HL-60 (cell line): ENCODE data around the gene FHIT.

Source experiments
- DNase-seq, 2 experiments: peaks; one replicate each; pipeline ENCODE4 v3.0.0-alpha.2; 2010 to 2020; ENCODE audit warnings: low read depth in 1 of 2, low spot score in 1 of 2
- H3K27ac ChIP-seq: fragments of 250-450 bp; sonication (Bioruptor Pico); replicated peaks from 2 replicates; pipeline ENCODE4 v1.5.1; 2020; ENCODE audit warnings: mild to moderate bottlenecking, moderate library complexity
- H3K27me3 ChIP-seq: fragments of 250-450 bp; sonication (Bioruptor Pico); 2 replicates; pipeline ENCODE4 v1.5.1; 2021; ENCODE audit warnings: mild to moderate bottlenecking, moderate library complexity; ENCODE audit not compliant: insufficient read depth, poor library complexity, severe bottlenecking
- H3K4me3 ChIP-seq: replicated peaks from 2 replicates; pipeline ENCODE4 v1.5.1; 2011; ENCODE audit warnings: mild to moderate bottlenecking, control low read depth, low read length; ENCODE audit not compliant: insufficient read depth
- GABPA ChIP-seq: IDR thresholded peaks from 2 replicates; pipeline ENCODE4 v1.6.1; 2012; ENCODE audit warnings: low read depth
- POLR2AphosphoS5 ChIP-seq: IDR thresholded peaks from 2 replicates; pipeline ENCODE4 v1.6.1; 2012; ENCODE audit warnings: low read depth
- SPI1 ChIP-seq: IDR thresholded peaks from 2 replicates; pipeline ENCODE4 v1.6.1; 2012; ENCODE audit warnings: low read depth, mild to moderate bottlenecking, borderline replicate concordance
- TF ChIP-seq, protein P1 (sequence below): IDR thresholded peaks from one replicate; pipeline ENCODE4 v1.5.1; 2011; ENCODE audit warnings: low read length, control low read depth, inconsistent platforms; ENCODE audit not compliant: insufficient read depth
- TF ChIP-seq, protein P2 (sequence below): IDR thresholded peaks from 2 replicates; pipeline ENCODE4 v1.6.1; 2012; ENCODE audit warnings: low read depth; ENCODE audit not compliant: insufficient replicate concordance

The FHIT gene

DNA sequence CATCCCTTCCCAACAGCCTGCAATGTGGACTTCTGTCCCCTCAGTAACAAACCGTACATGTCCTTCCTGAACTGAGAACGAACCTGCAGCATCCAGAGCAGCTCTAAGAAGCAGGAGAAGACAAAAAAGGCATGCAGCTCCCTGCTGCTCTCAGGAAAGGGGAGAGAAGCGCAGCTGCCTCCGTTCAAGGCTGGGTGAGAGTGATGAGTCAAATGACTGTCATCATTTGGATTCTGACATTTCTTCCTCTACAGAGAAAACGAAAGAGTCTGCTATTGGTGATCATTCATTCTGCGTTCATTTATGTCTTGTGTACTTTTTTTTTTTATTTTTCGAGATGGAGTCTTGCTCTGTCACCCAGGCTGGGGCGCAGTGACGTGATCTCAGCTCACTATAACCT, 677.8 kb downstream of the FHIT start:
- H3K27me3 ChIP-seq: no peaks in the 10 kb centered on the region
- H3K4me3 ChIP-seq: no peak overlapping the region
- no peak for TF ChIP-seq GABPA
- TF ChIP-seq, protein P1, sequence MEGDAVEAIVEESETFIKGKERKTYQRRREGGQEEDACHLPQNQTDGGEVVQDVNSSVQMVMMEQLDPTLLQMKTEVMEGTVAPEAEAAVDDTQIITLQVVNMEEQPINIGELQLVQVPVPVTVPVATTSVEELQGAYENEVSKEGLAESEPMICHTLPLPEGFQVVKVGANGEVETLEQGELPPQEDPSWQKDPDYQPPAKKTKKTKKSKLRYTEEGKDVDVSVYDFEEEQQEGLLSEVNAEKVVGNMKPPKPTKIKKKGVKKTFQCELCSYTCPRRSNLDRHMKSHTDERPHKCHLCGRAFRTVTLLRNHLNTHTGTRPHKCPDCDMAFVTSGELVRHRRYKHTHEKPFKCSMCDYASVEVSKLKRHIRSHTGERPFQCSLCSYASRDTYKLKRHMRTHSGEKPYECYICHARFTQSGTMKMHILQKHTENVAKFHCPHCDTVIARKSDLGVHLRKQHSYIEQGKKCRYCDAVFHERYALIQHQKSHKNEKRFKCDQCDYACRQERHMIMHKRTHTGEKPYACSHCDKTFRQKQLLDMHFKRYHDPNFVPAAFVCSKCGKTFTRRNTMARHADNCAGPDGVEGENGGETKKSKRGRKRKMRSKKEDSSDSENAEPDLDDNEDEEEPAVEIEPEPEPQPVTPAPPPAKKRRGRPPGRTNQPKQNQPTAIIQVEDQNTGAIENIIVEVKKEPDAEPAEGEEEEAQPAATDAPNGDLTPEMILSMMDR: no peak
- H3K27ac ChIP-seq: no peak overlapping the region
- DNase-seq: no peak

DNA sequence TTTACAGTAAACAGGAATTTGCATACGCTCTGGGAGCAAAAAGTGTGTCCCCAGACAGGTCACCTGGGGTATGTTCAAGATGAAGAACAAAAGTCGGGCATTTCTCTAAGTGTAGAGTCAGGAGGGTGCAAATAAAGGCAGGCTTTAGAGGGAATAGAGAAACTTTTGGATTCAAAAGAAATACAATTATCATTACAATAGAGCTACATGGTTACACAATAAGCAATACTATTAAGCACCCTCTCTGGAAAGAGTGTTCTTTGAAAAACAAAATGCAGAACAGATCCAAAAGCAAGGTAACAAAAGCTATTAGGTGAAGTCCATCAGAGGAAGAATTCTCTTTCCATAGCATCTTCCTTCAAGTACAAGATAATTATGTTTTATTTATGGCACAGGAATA, 679.7 kb downstream of the FHIT start:
- Histone ChIP-seq H3K27me3 (no peaks in the 10 kb centered on the region), H3K4me3 (no peak overlapping the region), H3K27ac (no peak overlapping the region)
- TF ChIP-seq, protein P2, sequence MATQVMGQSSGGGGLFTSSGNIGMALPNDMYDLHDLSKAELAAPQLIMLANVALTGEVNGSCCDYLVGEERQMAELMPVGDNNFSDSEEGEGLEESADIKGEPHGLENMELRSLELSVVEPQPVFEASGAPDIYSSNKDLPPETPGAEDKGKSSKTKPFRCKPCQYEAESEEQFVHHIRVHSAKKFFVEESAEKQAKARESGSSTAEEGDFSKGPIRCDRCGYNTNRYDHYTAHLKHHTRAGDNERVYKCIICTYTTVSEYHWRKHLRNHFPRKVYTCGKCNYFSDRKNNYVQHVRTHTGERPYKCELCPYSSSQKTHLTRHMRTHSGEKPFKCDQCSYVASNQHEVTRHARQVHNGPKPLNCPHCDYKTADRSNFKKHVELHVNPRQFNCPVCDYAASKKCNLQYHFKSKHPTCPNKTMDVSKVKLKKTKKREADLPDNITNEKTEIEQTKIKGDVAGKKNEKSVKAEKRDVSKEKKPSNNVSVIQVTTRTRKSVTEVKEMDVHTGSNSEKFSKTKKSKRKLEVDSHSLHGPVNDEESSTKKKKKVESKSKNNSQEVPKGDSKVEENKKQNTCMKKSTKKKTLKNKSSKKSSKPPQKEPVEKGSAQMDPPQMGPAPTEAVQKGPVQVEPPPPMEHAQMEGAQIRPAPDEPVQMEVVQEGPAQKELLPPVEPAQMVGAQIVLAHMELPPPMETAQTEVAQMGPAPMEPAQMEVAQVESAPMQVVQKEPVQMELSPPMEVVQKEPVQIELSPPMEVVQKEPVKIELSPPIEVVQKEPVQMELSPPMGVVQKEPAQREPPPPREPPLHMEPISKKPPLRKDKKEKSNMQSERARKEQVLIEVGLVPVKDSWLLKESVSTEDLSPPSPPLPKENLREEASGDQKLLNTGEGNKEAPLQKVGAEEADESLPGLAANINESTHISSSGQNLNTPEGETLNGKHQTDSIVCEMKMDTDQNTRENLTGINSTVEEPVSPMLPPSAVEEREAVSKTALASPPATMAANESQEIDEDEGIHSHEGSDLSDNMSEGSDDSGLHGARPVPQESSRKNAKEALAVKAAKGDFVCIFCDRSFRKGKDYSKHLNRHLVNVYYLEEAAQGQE: no peak
- TF ChIP-seq SPI1 (no peak), GABPA (no peak), POLR2AphosphoS5 (no peak)
- TF ChIP-seq, protein P1: no peak
- DNase-seq: no peak

DNA sequence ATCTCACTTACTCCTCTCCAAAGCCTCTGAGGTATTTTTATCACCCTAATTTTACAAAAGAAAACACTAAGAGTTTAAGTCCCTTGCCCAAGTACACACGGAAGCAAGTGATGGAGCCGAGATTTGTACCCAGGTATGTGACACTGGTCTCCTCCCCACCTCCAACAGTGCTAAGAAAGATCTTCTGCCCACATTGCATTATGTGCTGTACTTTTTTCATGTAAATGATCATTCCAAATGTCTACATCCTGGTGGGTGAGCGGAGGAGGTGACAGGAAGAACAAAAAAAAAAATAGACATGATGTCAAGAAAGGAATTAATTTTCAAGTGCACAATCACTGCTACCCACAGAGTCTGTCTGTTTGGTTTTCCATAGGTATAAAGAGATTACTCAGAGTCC, 694.1 kb downstream of the FHIT start:
- TF ChIP-seq POLR2AphosphoS5 (no peak), GABPA (no peak), SPI1 (no peak)
- TF ChIP-seq, protein P2: no peak
- TF ChIP-seq, protein P1: no peak
- no peak for DNase-seq
- H3K27me3 ChIP-seq: no peaks in the 10 kb centered on the region
- no peak overlapping the region for H3K27ac ChIP-seq
- no peak overlapping the region for H3K4me3 ChIP-seq

DNA sequence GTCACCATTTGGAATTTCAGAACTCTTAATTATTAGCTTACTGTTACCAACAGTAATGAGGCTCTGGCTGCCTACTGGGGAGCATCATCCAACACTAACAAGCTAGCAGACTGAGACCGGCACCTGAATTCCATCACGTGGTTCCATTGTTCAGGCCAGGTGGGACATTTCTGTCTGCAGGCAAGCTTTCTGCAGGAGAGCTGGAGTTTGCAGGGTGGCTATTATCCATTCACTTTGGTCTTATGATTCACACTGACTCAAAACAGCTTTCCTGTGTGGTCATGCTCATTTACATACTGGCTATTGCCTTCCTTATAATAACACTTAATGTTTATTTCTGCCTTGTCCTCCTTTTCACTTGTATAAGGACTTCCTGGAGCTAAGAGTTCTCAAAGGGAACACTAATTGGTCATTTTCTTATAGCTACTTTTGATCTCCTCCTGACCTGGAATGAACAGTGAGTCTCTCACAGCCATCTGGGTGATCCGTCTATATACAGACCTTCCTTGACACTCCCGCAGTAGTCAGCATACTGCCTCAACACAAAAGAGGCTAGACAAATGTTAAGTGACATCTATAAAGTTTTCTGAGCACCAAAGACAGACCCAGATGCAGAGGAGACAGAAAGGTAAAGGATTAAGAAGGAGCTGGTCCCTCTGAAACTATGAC, 695.4 kb downstream of the FHIT start:
- H3K4me3 ChIP-seq: no peak overlapping the region
- no peak for DNase-seq
- no peak overlapping the region for H3K27ac ChIP-seq
- TF ChIP-seq, protein P2: no peak
- TF ChIP-seq SPI1 (no peak), POLR2AphosphoS5 (no peak), GABPA (no peak)
- TF ChIP-seq, protein P1: no peak
- no peaks in the 10 kb centered on the region for H3K27me3 ChIP-seq
